ENCODE results near the gene TMEM120B.

Gene TMEM120B

GRCh38 chr12:121780429-121780828, 67.9 kb downstream of the TMEM120B start:
- DNase-seq (ENCODE audit: low spot score) (no peak), ATAC-seq (ENCODE audit: low read depth) (no peak)
- H3K4me1 ChIP-seq (ENCODE audit: insufficient read depth, poor library complexity, severe bottlenecking): peaks cover 31% of the 10 kb centered on the region
- H3K9me3 ChIP-seq (ENCODE audit: severe bottlenecking): no peaks in the 10 kb centered on the region
- no peaks in the 10 kb centered on the region for H3K27me3 ChIP-seq (ENCODE audit: insufficient read depth, poor library complexity, severe bottlenecking)
- no peak overlapping the region for H3K27ac ChIP-seq (ENCODE audit: poor library complexity, severe bottlenecking)
- no peak for TF ChIP-seq CTCF (IDR thresholded peaks at IDR 0.05; ENCODE audit: poor library complexity, severe bottlenecking)
- H3K4me3 ChIP-seq (ENCODE audit: severe bottlenecking): no peak overlapping the region
- peaks cover 22% of the 10 kb centered on the region; the same call in 1 of the 2 replicates for H3K36me3 ChIP-seq (ENCODE audit: low read depth)

GRCh38 chr12:121781484-121781997, 69.0 kb downstream of the TMEM120B start:
- Histone ChIP-seq H3K27ac (ENCODE audit: poor library complexity, severe bottlenecking) (peak overlapping the region; percentile 75), H3K4me3 (ENCODE audit: severe bottlenecking) (no peak overlapping the region), H3K4me1 (ENCODE audit: insufficient read depth, poor library complexity, severe bottlenecking) (peaks cover 40% of the 10 kb centered on the region), H3K36me3 (ENCODE audit: low read depth) (peaks cover 22% of the 10 kb centered on the region; the same call in 1 of the 2 replicates), H3K9me3 (ENCODE audit: severe bottlenecking) (no peaks in the 10 kb centered on the region), H3K27me3 (ENCODE audit: insufficient read depth, poor library complexity, severe bottlenecking) (no peaks in the 10 kb centered on the region)
- no peak for TF ChIP-seq CTCF (IDR thresholded peaks at IDR 0.05; ENCODE audit: poor library complexity, severe bottlenecking)
- ATAC-seq (ENCODE audit: low read depth): no peak; the same call in 2 of the 3 replicates
- DNase-seq (ENCODE audit: low spot score): no peak

- Histone ChIP-seq H3K9me3 (ENCODE audit: severe bottlenecking) (no peaks in the 10 kb centered on the region), H3K27ac (ENCODE audit: poor library complexity, severe bottlenecking) (peak overlapping the region; percentile 75), H3K4me1 (ENCODE audit: insufficient read depth, poor library complexity, severe bottlenecking) (peaks cover 45% of the 10 kb centered on the region), H3K36me3 (ENCODE audit: low read depth) (peaks cover 28% of the 10 kb centered on the region), H3K4me3 (ENCODE audit: severe bottlenecking) (no peak overlapping the region), H3K27me3 (ENCODE audit: insufficient read depth, poor library complexity, severe bottlenecking) (no peaks in the 10 kb centered on the region)
- ATAC-seq (ENCODE audit: low read depth) (peak; percentile 52), DNase-seq (ENCODE audit: low spot score) (no peak)
- no peak for TF ChIP-seq CTCF (IDR thresholded peaks at IDR 0.05; ENCODE audit: poor library complexity, severe bottlenecking)
Observed at GRCh38 chr12:121781998-121782979, 69.7 kb downstream of the TMEM120B start.

GRCh38 chr12:121783766-121784165, 71.2 kb downstream of the TMEM120B start:
- H3K27me3 ChIP-seq (ENCODE audit: insufficient read depth, poor library complexity, severe bottlenecking): no peaks in the 10 kb centered on the region
- TF ChIP-seq CTCF (IDR thresholded peaks at IDR 0.05; ENCODE audit: poor library complexity, severe bottlenecking): no peak
- H3K9me3 ChIP-seq (ENCODE audit: severe bottlenecking): no peaks in the 10 kb centered on the region
- peak overlapping the region; percentile 75 for H3K27ac ChIP-seq (ENCODE audit: poor library complexity, severe bottlenecking)
- H3K36me3 ChIP-seq (ENCODE audit: low read depth): peaks cover 31% of the 10 kb centered on the region
- no peak for DNase-seq (ENCODE audit: low spot score)
- peaks cover 45% of the 10 kb centered on the region for H3K4me1 ChIP-seq (ENCODE audit: insufficient read depth, poor library complexity, severe bottlenecking)
- no peak overlapping the region for H3K4me3 ChIP-seq (ENCODE audit: severe bottlenecking)
- no peak for ATAC-seq (ENCODE audit: low read depth)
